ENCODE measurements around the gene GTF3C1.

GRCh38 chr16:27462200-27462845 is 87.4 kb downstream of the GTF3C1 start:
- TF ChIP-seq CTCF (IDR thresholded peaks at IDR 0.05), result no peak
- TF ChIP-seq POLR2AphosphoS5 (IDR thresholded peaks at IDR 0.05), result no peak
- TF ChIP-seq POLR2A (IDR thresholded peaks at IDR 0.05), result no peak

Data from breast epithelium (tissue), 3 donors.